Stimulated activated CD4-positive, alpha-beta T cell treated with anti-CD3 and anti-CD28 coated beads, Interleukin-12 subunit alpha, Interleukin-12 subunit beta, amount 100 ng/mL, for 24 hours (primary cell): ENCODE data around the gene KRT31.
"Not testable (repeated sequence)": the region's sequence is repeated elsewhere in the genome, so short reads cannot be mapped to it uniquely, and the experiment has no call there.

Experiments
- DNase-seq, 2 experiments: peaks; one replicate each; pipeline ENCODE4 v3.0.0-alpha.2; 2020; ENCODE audit warnings: low read depth in 2 of 2

The KRT31 gene

GRCh38 chr17:41387670-41388069, 9.7 kb downstream of the KRT31 start:
- DNase-seq: no peak

GRCh38 chr17:41386227-41386626, 11.2 kb downstream of the KRT31 start:
- DNase-seq: no peak

GRCh38 chr17:41383690-41384089, 13.7 kb downstream of the KRT31 start:
- DNase-seq: no peak

- no peak for DNase-seq
Measured at GRCh38 chr17:41382394-41382793, 15.0 kb downstream of the KRT31 start.

- DNase-seq: not testable (repeated sequence)
Measured at GRCh38 chr17:41381943-41382342, 15.5 kb downstream of the KRT31 start, which contains the start of gene KRT34. TSS of gene KRT34 (minus strand) at chr17:41382306. CDS start at chr17:41382246, 60 bp downstream.

- not testable (repeated sequence) for DNase-seq
Measured at GRCh38 chr17:41380091-41380490, 17.3 kb downstream of the KRT31 start.

- DNase-seq: no peak
Measured at GRCh38 chr17:41377546-41377945, 19.9 kb downstream of the KRT31 start.

GRCh38 chr17:41369713-41370112, 27.7 kb downstream of the KRT31 start, which contains the start of gene KRT33B:
TSS of gene KRT33B (minus strand) at chr17:41369813. CDS start at chr17:41369750, 63 bp downstream.
- no peak for DNase-seq

- DNase-seq: no peak
Measured at GRCh38 chr17:41369023-41369422, 28.4 kb downstream of the KRT31 start.

- DNase-seq: no peak
Measured at GRCh38 chr17:41367426-41368075, 29.9 kb downstream of the KRT31 start.

- no peak for DNase-seq
Measured at GRCh38 chr17:41366070-41366469, 31.3 kb downstream of the KRT31 start.

GRCh38 chr17:41363881-41364280, 33.5 kb downstream of the KRT31 start:
- no peak for DNase-seq

GRCh38 chr17:41360296-41360995, 37.0 kb downstream of the KRT31 start:
- no peak for DNase-seq

GRCh38 chr17:41354536-41354935, 42.9 kb downstream of the KRT31 start:
- DNase-seq: no peak

- DNase-seq: no peak
Measured at GRCh38 chr17:41352597-41353366, 44.6 kb downstream of the KRT31 start.

GRCh38 chr17:41351177-41351576, 46.2 kb downstream of the KRT31 start:
- no peak for DNase-seq

- not testable (repeated sequence) for DNase-seq
Measured at GRCh38 chr17:41350381-41350878, 47.0 kb downstream of the KRT31 start, which contains the start of gene KRT33A. TSS of gene KRT33A (minus strand) at chr17:41350828. CDS start at chr17:41350767, 61 bp downstream.

GRCh38 chr17:41347869-41348760, 49.3 kb downstream of the KRT31 start:
- DNase-seq: no peak

GRCh38 chr17:41346421-41346820, 51.0 kb downstream of the KRT31 start:
- not testable (repeated sequence) for DNase-seq

- DNase-seq: no peak
Measured at GRCh38 chr17:41345992-41346391, 51.4 kb downstream of the KRT31 start.
